ENCODE results near the gene PORCN.

Gene PORCN

DNA sequence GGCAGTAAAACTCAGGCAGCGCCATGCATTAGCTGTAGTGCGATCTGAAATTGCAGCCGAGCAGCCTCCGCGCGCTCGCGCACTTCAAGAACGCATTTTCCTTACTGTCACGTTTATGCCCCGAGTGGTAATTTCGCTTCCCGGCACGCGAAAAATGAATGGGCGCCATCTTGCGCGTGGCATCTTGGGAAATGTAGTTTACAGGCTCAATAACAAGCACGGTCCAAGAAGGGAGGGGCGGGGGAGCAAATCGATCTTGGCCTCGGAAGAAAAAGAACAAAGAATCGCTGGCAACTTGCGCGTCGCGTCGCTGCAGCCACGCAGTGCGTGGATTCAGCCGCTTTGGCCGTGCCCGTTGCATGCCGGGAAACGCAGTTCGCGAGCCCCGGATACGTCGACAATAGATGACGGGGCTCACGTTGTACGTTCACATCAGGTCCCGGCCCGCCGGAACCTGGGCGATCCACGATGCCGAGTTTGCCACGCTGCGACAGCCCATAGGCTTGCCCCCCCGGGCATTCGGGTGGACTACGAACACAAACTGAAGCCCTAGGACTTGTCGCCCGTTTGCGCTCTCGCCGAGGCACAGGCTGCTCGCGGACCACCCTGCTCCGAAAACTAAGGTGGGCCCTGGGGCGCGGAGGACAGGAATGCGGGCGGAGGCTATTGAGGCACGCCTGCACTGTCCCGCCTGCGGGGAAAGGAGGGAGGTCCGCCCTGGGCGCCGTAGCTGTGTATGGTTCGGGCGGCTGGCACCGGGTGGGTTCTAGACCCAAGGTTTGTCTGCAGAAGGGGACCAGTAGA lies 32.8 kb upstream of the PORCN start, which contains the start of gene FTSJ1:
TSS of gene FTSJ1 (plus strand) at position 426 of the 804 bp plus-strand sequence. CDS start 1,849 bp downstream, outside the sequence.
- TF ChIP-seq, protein P1, sequence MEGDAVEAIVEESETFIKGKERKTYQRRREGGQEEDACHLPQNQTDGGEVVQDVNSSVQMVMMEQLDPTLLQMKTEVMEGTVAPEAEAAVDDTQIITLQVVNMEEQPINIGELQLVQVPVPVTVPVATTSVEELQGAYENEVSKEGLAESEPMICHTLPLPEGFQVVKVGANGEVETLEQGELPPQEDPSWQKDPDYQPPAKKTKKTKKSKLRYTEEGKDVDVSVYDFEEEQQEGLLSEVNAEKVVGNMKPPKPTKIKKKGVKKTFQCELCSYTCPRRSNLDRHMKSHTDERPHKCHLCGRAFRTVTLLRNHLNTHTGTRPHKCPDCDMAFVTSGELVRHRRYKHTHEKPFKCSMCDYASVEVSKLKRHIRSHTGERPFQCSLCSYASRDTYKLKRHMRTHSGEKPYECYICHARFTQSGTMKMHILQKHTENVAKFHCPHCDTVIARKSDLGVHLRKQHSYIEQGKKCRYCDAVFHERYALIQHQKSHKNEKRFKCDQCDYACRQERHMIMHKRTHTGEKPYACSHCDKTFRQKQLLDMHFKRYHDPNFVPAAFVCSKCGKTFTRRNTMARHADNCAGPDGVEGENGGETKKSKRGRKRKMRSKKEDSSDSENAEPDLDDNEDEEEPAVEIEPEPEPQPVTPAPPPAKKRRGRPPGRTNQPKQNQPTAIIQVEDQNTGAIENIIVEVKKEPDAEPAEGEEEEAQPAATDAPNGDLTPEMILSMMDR (IDR thresholded peaks at IDR 0.05; ENCODE audit: low read depth, low read length, missing control alignments): no peak
- DNase-seq (ENCODE audit: extremely low read depth, low read depth): peak; percentile 65
- peak within 1 kb of the TSS; percentile 75 for H3K4me3 ChIP-seq (replicated peaks; ENCODE audit: low read depth, low read length)

DNA sequence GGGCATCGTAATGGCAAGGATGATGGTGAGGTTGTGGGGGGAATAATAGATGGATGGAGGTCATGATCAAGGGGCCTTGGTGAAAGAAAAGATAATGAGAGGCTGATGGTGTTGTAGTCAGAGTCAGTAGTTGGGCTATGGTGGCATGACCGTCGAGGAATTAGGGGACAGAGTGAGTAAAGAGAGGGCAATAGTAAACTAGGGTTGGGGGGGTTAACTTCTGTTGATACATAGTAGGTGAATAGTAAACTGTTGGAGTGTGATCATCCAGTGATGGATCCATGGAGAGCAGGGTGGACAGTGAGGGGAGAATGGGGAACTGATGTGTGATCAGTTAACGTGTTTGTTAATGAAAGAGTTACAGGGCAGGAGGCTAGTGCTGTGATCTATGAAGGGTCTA lies 31.9 kb upstream of the PORCN start:
- peak overlapping the region; percentile 75 for H3K4me3 ChIP-seq (replicated peaks; ENCODE audit: low read depth, low read length)
- TF ChIP-seq, protein P1 (IDR thresholded peaks at IDR 0.05; ENCODE audit: low read depth, low read length, missing control alignments): no peak
- no peak for DNase-seq (ENCODE audit: extremely low read depth, low read depth)

DNA sequence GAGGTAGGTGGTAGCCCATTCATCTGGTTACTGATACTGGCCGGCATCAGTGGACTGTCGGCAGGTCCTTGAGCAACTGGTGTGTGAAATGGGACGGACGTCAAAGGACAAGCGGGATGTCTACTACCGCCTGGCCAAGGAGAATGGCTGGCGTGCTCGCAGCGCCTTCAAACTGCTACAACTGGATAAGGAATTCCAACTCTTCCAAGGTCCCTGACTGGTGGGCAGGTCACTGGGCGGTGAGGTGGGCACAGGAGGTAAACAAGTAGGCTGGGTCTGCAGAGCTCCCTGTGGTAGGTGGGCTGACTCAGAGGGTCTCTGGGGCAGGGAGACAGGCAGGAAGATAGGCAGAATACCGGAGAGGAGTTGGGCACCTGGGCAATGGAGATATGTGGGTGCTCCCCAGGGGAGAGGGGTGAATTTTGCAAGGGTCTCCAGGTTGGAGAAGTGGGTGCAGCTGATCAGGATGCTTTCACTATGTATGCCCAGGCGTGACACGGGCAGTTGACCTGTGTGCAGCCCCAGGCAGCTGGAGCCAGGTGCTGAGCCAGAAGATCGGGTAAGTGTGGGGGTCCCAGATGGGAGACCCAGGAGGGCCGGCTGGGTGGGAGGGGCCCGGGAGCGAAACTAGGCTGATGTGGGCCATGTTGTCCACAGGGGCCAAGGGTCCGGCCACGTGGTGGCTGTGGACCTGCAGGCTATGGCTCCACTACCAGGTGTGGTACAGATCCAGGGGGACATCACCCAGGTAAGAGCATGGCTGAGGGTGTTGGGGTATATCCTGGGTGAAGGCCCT lies 30.6 kb upstream of the PORCN start:
- TF ChIP-seq, protein P1 (IDR thresholded peaks at IDR 0.05; ENCODE audit: low read depth, low read length, missing control alignments): no peak
- H3K4me3 ChIP-seq (replicated peaks; ENCODE audit: low read depth, low read length): peak overlapping the region; percentile 75
- no peak for DNase-seq (ENCODE audit: extremely low read depth, low read depth)

DNA sequence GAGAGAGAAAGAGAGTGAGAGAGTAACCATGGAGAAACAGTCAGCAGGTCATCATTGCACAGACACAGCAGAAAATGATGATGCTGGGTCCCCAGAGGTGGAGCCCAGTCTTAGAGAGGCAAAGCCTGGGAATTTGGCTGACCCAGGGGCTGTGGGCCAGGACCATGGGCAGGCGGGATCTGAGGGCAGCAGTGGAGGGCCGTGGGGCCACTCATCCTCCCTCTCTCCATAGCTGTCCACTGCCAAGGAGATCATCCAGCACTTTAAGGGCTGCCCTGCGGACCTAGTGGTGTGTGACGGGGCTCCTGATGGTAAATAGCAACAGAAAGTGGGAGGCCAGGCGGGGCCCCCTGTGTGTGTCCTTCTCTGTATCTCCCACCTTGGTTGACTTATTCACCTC lies 30.0 kb upstream of the PORCN start:
- DNase-seq (ENCODE audit: extremely low read depth, low read depth): no peak
- TF ChIP-seq, protein P1 (IDR thresholded peaks at IDR 0.05; ENCODE audit: low read depth, low read length, missing control alignments): no peak
- H3K4me3 ChIP-seq (replicated peaks; ENCODE audit: low read depth, low read length): no peak overlapping the region

DNA sequence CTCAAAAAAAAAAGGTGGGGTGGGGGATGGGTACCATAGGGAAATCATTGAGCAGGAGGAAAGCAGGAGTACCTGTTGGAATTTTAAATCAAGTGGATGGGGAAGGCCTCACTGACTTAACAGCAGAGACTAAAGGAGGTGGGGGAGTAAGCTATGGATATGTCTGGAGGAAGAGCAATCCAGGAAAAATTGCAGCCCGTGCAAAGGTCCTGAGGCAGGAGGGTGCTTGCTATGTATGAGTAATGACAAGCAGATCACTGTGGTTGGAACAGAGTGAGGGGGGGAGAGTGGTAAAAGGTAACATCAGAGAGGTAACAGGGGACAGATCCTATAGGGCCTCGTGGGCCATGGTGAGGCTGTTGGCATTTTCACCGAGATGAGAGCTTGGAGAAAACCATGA lies 28.6 kb upstream of the PORCN start:
- H3K4me3 ChIP-seq (replicated peaks; ENCODE audit: low read depth, low read length): no peak overlapping the region
- no peak for DNase-seq (ENCODE audit: extremely low read depth, low read depth)
- TF ChIP-seq, protein P1 (IDR thresholded peaks at IDR 0.05; ENCODE audit: low read depth, low read length, missing control alignments): no peak

DNA sequence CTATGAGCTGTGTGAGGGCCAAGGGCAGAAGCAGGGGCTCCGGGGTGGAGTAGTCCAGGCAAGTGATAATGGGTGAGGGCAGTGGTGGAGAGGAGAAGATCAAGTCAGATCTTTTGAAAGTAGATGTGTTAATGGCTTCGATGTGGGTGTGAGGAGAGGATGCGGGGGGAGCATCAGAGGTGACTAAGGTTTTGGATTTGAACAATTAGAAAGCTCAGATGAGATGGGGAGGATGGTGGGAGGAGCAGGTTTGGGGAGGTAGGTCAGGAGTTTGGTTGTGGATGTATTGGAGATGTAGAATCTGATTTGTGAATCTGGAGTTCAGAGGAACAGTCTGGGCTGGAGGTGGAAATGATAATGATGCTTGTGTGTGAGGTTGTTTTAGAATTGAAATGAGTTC lies 28.2 kb upstream of the PORCN start:
- no peak for DNase-seq (ENCODE audit: extremely low read depth, low read depth)
- TF ChIP-seq, protein P1 (IDR thresholded peaks at IDR 0.05; ENCODE audit: low read depth, low read length, missing control alignments): no peak
- H3K4me3 ChIP-seq (replicated peaks; ENCODE audit: low read depth, low read length): no peak overlapping the region
